H1 (cell line): Measurements from ENCODE around the gene APBA2. TPM values are rescaled to one million over a fixed set of nuclear protein-coding genes. Genes with fewer than 3 reads are reported as not detected.

ENCODE experiments used
- polyA plus RNA-seq, 7 experiments: library from polyadenylated mRNA; depleted of rRNA in 3 of 7; stranded (reverse) in 5 of 7; unstranded in 2 of 7; fragments of >200 nt in 5 of 7; fragments of 200-250 nt in 2 of 7; gene quantifications; 1 replicate in 5 of 7; 2 replicates in 1 of 7; 4 replicates in 1 of 7; pipeline versions ENCODE4 v1.2.1 to v1.2.3, GENCODE V29; 2011 to 2013; ENCODE audit warnings: missing spikeins in 2 of 7, mixed read lengths in 2 of 7
- total RNA-seq: library from RNA; stranded (reverse); fragmentation: NEBNext Ultra II Directional; extraction: Animal tissue kit (Norgen Biotek cat#: 25700); gene quantifications from 2 replicates; pipeline ENCODE4 v1.2.1, GENCODE V29; 2021
- TF ChIP-seq, protein P1 (sequence below): fragments of 300-600 bp; sonication (generic); IDR thresholded peaks from 2 replicates; pipeline ENCODE4 v1.7.1; 2012; ENCODE audit warnings: low read length, moderate library complexity, mild to moderate bottlenecking, inconsistent platforms; ENCODE audit not compliant: insufficient replicate concordance

Gene APBA2
- total and polyA plus RNA-seq, 2 of the 8 experiments (the other 6 are each of a cell fraction or from before 2014, with no cell fraction given), result 15.5 to 19.0 TPM

DNA sequence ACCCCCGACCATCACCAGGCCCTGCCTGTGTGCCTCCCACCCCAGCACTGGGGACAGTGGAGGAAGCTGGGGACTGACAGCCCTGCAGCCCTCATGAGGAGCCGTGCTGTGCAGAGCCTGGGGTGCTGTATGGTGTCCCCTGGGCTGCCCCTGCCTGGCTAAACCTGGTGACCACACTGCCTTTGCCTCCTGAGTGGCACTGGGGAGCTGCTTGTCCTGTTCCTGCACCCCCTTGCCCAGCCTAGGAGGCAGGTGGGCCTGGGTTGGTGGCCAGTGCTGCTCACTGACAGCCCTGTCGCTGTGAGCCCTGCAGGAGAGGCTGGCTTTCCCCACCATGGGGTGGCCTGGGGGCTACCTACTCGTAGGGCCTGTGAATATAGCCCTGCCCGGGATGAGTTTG, 224.4 kb downstream of the APBA2 start (continued):
- TF ChIP-seq, protein P1, sequence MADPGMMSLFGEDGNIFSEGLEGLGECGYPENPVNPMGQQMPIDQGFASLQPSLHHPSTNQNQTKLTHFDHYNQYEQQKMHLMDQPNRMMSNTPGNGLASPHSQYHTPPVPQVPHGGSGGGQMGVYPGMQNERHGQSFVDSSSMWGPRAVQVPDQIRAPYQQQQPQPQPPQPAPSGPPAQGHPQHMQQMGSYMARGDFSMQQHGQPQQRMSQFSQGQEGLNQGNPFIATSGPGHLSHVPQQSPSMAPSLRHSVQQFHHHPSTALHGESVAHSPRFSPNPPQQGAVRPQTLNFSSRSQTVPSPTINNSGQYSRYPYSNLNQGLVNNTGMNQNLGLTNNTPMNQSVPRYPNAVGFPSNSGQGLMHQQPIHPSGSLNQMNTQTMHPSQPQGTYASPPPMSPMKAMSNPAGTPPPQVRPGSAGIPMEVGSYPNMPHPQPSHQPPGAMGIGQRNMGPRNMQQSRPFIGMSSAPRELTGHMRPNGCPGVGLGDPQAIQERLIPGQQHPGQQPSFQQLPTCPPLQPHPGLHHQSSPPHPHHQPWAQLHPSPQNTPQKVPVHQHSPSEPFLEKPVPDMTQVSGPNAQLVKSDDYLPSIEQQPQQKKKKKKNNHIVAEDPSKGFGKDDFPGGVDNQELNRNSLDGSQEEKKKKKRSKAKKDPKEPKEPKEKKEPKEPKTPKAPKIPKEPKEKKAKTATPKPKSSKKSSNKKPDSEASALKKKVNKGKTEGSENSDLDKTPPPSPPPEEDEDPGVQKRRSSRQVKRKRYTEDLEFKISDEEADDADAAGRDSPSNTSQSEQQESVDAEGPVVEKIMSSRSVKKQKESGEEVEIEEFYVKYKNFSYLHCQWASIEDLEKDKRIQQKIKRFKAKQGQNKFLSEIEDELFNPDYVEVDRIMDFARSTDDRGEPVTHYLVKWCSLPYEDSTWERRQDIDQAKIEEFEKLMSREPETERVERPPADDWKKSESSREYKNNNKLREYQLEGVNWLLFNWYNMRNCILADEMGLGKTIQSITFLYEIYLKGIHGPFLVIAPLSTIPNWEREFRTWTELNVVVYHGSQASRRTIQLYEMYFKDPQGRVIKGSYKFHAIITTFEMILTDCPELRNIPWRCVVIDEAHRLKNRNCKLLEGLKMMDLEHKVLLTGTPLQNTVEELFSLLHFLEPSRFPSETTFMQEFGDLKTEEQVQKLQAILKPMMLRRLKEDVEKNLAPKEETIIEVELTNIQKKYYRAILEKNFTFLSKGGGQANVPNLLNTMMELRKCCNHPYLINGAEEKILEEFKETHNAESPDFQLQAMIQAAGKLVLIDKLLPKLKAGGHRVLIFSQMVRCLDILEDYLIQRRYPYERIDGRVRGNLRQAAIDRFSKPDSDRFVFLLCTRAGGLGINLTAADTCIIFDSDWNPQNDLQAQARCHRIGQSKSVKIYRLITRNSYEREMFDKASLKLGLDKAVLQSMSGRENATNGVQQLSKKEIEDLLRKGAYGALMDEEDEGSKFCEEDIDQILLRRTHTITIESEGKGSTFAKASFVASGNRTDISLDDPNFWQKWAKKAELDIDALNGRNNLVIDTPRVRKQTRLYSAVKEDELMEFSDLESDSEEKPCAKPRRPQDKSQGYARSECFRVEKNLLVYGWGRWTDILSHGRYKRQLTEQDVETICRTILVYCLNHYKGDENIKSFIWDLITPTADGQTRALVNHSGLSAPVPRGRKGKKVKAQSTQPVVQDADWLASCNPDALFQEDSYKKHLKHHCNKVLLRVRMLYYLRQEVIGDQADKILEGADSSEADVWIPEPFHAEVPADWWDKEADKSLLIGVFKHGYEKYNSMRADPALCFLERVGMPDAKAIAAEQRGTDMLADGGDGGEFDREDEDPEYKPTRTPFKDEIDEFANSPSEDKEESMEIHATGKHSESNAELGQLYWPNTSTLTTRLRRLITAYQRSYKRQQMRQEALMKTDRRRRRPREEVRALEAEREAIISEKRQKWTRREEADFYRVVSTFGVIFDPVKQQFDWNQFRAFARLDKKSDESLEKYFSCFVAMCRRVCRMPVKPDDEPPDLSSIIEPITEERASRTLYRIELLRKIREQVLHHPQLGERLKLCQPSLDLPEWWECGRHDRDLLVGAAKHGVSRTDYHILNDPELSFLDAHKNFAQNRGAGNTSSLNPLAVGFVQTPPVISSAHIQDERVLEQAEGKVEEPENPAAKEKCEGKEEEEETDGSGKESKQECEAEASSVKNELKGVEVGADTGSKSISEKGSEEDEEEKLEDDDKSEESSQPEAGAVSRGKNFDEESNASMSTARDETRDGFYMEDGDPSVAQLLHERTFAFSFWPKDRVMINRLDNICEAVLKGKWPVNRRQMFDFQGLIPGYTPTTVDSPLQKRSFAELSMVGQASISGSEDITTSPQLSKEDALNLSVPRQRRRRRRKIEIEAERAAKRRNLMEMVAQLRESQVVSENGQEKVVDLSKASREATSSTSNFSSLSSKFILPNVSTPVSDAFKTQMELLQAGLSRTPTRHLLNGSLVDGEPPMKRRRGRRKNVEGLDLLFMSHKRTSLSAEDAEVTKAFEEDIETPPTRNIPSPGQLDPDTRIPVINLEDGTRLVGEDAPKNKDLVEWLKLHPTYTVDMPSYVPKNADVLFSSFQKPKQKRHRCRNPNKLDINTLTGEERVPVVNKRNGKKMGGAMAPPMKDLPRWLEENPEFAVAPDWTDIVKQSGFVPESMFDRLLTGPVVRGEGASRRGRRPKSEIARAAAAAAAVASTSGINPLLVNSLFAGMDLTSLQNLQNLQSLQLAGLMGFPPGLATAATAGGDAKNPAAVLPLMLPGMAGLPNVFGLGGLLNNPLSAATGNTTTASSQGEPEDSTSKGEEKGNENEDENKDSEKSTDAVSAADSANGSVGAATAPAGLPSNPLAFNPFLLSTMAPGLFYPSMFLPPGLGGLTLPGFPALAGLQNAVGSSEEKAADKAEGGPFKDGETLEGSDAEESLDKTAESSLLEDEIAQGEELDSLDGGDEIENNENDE, result no peak
